HG03280 (cell line): ENCODE results near the gene SYNDIG1L.
"Not testable (repeated sequence)": the region's sequence is repeated elsewhere in the genome, so short reads cannot be mapped to it uniquely, and the experiment has no call there.

Source experiments
- ATAC-seq: cut with Tn5 transposase; IDR thresholded peaks from one replicate; pipeline ENCODE4 v1.9.1; 2021; ENCODE audit warnings: mild to moderate bottlenecking, moderate library complexity; ENCODE audit not compliant: unreplicated experiment

SYNDIG1L gene

GRCh38 chr14:74403619-74404417 is 22.2 kb downstream of the SYNDIG1L start:
- no peak for ATAC-seq

GRCh38 chr14:74402401-74403251 is 23.4 kb downstream of the SYNDIG1L start:
- ATAC-seq: no peak

GRCh38 chr14:74401504-74402241 is 24.3 kb downstream of the SYNDIG1L start:
- ATAC-seq: peak; percentile 74

GRCh38 chr14:74400919-74401503 is 25.0 kb downstream of the SYNDIG1L start:
- no peak for ATAC-seq

GRCh38 chr14:74400031-74400685 is 25.9 kb downstream of the SYNDIG1L start:
- no peak for ATAC-seq

GRCh38 chr14:74395094-74395493 is 30.9 kb downstream of the SYNDIG1L start:
- ATAC-seq: no peak

- ATAC-seq: no peak
Measured at GRCh38 chr14:74394549-74394948, 31.5 kb downstream of the SYNDIG1L start.

GRCh38 chr14:74392616-74393570 is 33.1 kb downstream of the SYNDIG1L start:
- no peak for ATAC-seq

GRCh38 chr14:74391479-74391878 is 34.5 kb downstream of the SYNDIG1L start:
- ATAC-seq: no peak

- not testable (repeated sequence) for ATAC-seq
Measured at GRCh38 chr14:74390505-74390904, 35.5 kb downstream of the SYNDIG1L start.

- no peak for ATAC-seq
Measured at GRCh38 chr14:74389980-74390379, 36.0 kb downstream of the SYNDIG1L start.

- ATAC-seq: no peak
Measured at GRCh38 chr14:74382231-74382630, 43.8 kb downstream of the SYNDIG1L start.

- ATAC-seq: not testable (repeated sequence)
Measured at GRCh38 chr14:74381571-74381970, 44.4 kb downstream of the SYNDIG1L start.

- no peak for ATAC-seq
Measured at GRCh38 chr14:74380845-74381244, 45.2 kb downstream of the SYNDIG1L start.

GRCh38 chr14:74380172-74380571 is 45.8 kb downstream of the SYNDIG1L start:
- ATAC-seq: no peak

GRCh38 chr14:74377976-74378690 is 47.9 kb downstream of the SYNDIG1L start:
- no peak for ATAC-seq

GRCh38 chr14:74368441-74368840 is 57.6 kb downstream of the SYNDIG1L start:
- no peak for ATAC-seq

- no peak for ATAC-seq
Measured at GRCh38 chr14:74368026-74368425, 58.0 kb downstream of the SYNDIG1L start.
